ENCODE data around the gene MAGEB2. TPM values are rescaled to one million over a fixed set of nuclear protein-coding genes. Genes with fewer than 3 reads are reported as not detected.

MAGEB2 gene
- total RNA-seq, 1 experiment from 2014 or later, result 0.10 TPM

GRCh38 chrX:30259927-30260326 is 44.6 kb downstream of the MAGEB2 start:
- TF ChIP-seq SIN3A (IDR thresholded peaks at IDR 0.05; ENCODE audit: borderline replicate concordance, insufficient read depth, low read depth, low read length), result no peak
- no peak for TF ChIP-seq TCF7L2 (IDR thresholded peaks at IDR 0.05; ENCODE audit: low read depth, low read length)
- no peak for TF ChIP-seq CTCF (IDR thresholded peaks at IDR 0.05)
- TF ChIP-seq REST (IDR thresholded peaks at IDR 0.05; ENCODE audit: insufficient read depth in 1 of 2, low read depth in 2 of 2, low read length in 1 of 2), result no peak
- no peak for TF ChIP-seq POLR2AphosphoS5 (IDR thresholded peaks at IDR 0.05; ENCODE audit: low read depth, low read length)
- POLR2A ChIA-PET, result no interaction called here
- intact Hi-C loops (cut with micrococcal nuclease; ENCODE audit: unreplicated experiment), result no loop called here

GRCh38 chrX:30261012-30261411 is 45.6 kb downstream of the MAGEB2 start:
- Histone ChIP-seq H3K27ac (ENCODE audit: low read length) (no peak overlapping the region), H3K4me1 (ENCODE audit: control insufficient read depth, insufficient read depth, low read length) (no peaks in the 10 kb centered on the region), H3K27me3 (ENCODE audit: control insufficient read depth, insufficient read depth, low read length) (no peaks in the 10 kb centered on the region), H3K4me3 (ENCODE audit: low read depth in 2 of 2, low read length in 2 of 2) (no peak overlapping the region), H3K36me3 (ENCODE audit: control insufficient read depth, insufficient read depth, low read length) (no peaks in the 10 kb centered on the region), H3K9me3 (ENCODE audit: control insufficient read depth, insufficient read depth, low read depth, low read length) (no peaks in the 10 kb centered on the region)
- no peak for DNase-seq (ENCODE audit: low read depth, low spot score)
- intact Hi-C loops (cut with micrococcal nuclease; ENCODE audit: unreplicated experiment) (no loop called here), in situ Hi-C loops (cut with HindIII; ENCODE audit: low pct_unique_long_range_greater_than_20kb, low sequenced_read_pairs) (no loop called here)
- no TSS peak for BruUV-seq (replicated peaks)
- TF ChIP-seq REST (IDR thresholded peaks at IDR 0.05; ENCODE audit: insufficient read depth in 1 of 2, low read depth in 2 of 2, low read length in 1 of 2) (no peak), SIN3A (IDR thresholded peaks at IDR 0.05; ENCODE audit: borderline replicate concordance, insufficient read depth, low read depth, low read length) (no peak), POLR2AphosphoS5 (IDR thresholded peaks at IDR 0.05; ENCODE audit: low read depth, low read length) (no peak), CTCF (IDR thresholded peaks at IDR 0.05) (no peak), TCF7L2 (IDR thresholded peaks at IDR 0.05; ENCODE audit: low read depth, low read length) (no peak)
- ATAC-seq, result no peak
- ChIA-PET CTCF (no interaction called here), POLR2A (no interaction called here)

More at GRCh38 chrX:30259927-30260326, 44.6 kb downstream of the MAGEB2 start:
- DNase-seq (ENCODE audit: low read depth, low spot score), result no peak
- Histone ChIP-seq H3K4me3 (ENCODE audit: low read depth in 2 of 2, low read length in 2 of 2) (no peak overlapping the region), H3K36me3 (ENCODE audit: control insufficient read depth, insufficient read depth, low read length) (no peaks in the 10 kb centered on the region), H3K9me3 (ENCODE audit: control insufficient read depth, insufficient read depth, low read depth, low read length) (no peaks in the 10 kb centered on the region), H3K27ac (ENCODE audit: low read length) (no peak overlapping the region), H3K4me1 (ENCODE audit: control insufficient read depth, insufficient read depth, low read length) (no peaks in the 10 kb centered on the region), H3K27me3 (ENCODE audit: control insufficient read depth, insufficient read depth, low read length) (no peaks in the 10 kb centered on the region)
- CTCF ChIA-PET, result no interaction called here
- ATAC-seq, result no peak
- in situ Hi-C loops (cut with HindIII; ENCODE audit: low pct_unique_long_range_greater_than_20kb, low sequenced_read_pairs), result no loop called here
- no TSS peak for BruUV-seq (replicated peaks)

Measured in Panc1 (cell line).